Suprapubic skin (tissue), 4 donors: ENCODE data around the gene S100A3. TPM values are rescaled to one million over a fixed set of nuclear protein-coding genes. Genes with fewer than 3 reads are reported as not detected.

ENCODE experiments used
- DNase-seq, 2 donors: peaks; one replicate each; pipeline ENCODE4 v3.0.0-alpha.2; 2019; ENCODE audit warnings: low spot score in 2 of 2
- H3K27ac ChIP-seq: fragments of 200-600 bp; sonication (generic); one replicate; pipeline ENCODE4 v1.5.1; 2019
- H3K27me3 ChIP-seq: fragments of 200-600 bp; sonication (generic); one replicate; pipeline ENCODE4 v1.5.1; 2019
- H3K36me3 ChIP-seq: fragments of 200-600 bp; sonication (generic); one replicate; pipeline ENCODE4 v1.5.1; 2019
- H3K4me1 ChIP-seq: fragments of 200-600 bp; sonication (generic); one replicate; pipeline ENCODE4 v1.5.1; 2019
- H3K4me3 ChIP-seq: fragments of 200-600 bp; sonication (generic); one replicate; pipeline ENCODE4 v1.5.1; 2019; ENCODE audit warnings: mild to moderate bottlenecking
- H3K9me3 ChIP-seq: fragments of 200-600 bp; sonication (generic); one replicate; pipeline ENCODE4 v1.5.1; 2019
- EP300 ChIP-seq: sonication (generic); formaldehyde crosslinking; IDR thresholded peaks from one replicate; pipeline ENCODE4 v1.6.1; 2017; ENCODE audit warnings: antibody characterized with exemption
- POLR2A ChIP-seq, 2 donors: fragments of 450-650 bp; IDR thresholded peaks; one replicate each; pipeline ENCODE4 v1.6.1; 2017; ENCODE audit warnings: antibody characterized with exemption in 2 of 2, mild to moderate bottlenecking in 2 of 2, moderate library complexity in 2 of 2
- POLR2AphosphoS5 ChIP-seq, 3 donors: sonication (generic); formaldehyde crosslinking; IDR thresholded peaks; one replicate each; pipeline ENCODE4 v1.6.1; 2017; ENCODE audit warnings: antibody characterized with exemption in 3 of 3
- WGBS: methylation state at CpG from one replicate; pipeline ENCODE4 v1.1.5; 2018; 5-methylcytosine and 5-hydroxymethylcytosine counted together
- total RNA-seq, 4 donors: library from RNA; depleted of rRNA; stranded (reverse); fragments of >200 nt; gene quantifications; one replicate each; pipeline ENCODE4 v1.1.0, GENCODE V29; 2016
- TF ChIP-seq, protein P1 (sequence below), 2 donors: fragments of 200-600 bp in 1 of 2; fragments of 450-650 bp in 1 of 2; sonication (generic) in 1 of 2; IDR thresholded peaks; one replicate each; pipeline ENCODE4 v1.5.1; 2016 to 2019; ENCODE audit warnings: antibody characterized with exemption in 2 of 2, mild to moderate bottlenecking in 1 of 2, moderate library complexity in 1 of 2

S100A3 gene
- total RNA-seq, 4 donors from 2014 or later = 42.6 to 342 (median 88.0) TPM; not detected in 1

DNA sequence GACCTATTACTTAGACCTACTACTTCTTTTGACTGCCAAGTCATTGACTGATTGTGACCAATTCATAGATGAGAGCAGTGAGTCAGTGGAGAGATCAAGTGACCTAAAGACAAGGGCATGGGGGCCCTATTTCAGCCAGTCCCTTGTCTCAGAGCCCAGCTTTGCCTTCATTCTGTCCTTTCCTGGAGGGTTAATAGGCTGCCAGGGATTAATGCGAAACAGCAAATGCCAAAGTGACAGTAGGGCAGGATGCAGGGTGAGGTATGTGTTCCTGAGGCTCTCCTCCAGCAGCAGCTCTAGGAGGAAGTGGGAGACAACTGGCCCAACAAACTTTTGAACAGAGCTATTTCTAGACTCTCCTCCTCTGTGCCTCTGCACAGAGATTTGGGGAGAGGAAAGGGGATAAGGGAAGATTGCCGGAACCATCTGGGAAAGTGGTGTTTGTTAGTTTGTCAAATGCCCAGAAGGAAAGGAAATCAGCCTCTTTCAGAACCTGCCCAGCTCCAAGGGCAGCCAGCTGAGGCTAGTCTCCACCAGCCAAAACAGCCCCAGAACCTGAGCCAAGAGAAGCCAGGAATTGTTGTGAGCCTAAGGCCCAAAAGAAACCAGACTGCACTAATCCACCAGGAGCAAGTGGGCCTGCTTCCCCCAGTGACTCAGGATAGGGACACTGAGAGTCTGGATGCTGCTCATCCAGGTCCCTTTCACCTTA lies 4.9 kb upstream of the S100A3 start:
- H3K27me3 ChIP-seq = no peaks in the 10 kb centered on the region
- H3K4me1 ChIP-seq = peaks cover 56% of the 10 kb centered on the region
- no peaks in the 10 kb centered on the region for H3K36me3 ChIP-seq
- 17% methylated on average over 2 of the region's 2 CpGs for WGBS
- no peak for DNase-seq
- peak overlapping the region; percentile 25 for H3K27ac ChIP-seq
- H3K9me3 ChIP-seq = no peaks in the 10 kb centered on the region
- TF ChIP-seq POLR2AphosphoS5 (IDR thresholded peaks at IDR 0.05) (no peak), POLR2A (IDR thresholded peaks at IDR 0.05) (no peak), EP300 (no peak)
- TF ChIP-seq, protein P1, sequence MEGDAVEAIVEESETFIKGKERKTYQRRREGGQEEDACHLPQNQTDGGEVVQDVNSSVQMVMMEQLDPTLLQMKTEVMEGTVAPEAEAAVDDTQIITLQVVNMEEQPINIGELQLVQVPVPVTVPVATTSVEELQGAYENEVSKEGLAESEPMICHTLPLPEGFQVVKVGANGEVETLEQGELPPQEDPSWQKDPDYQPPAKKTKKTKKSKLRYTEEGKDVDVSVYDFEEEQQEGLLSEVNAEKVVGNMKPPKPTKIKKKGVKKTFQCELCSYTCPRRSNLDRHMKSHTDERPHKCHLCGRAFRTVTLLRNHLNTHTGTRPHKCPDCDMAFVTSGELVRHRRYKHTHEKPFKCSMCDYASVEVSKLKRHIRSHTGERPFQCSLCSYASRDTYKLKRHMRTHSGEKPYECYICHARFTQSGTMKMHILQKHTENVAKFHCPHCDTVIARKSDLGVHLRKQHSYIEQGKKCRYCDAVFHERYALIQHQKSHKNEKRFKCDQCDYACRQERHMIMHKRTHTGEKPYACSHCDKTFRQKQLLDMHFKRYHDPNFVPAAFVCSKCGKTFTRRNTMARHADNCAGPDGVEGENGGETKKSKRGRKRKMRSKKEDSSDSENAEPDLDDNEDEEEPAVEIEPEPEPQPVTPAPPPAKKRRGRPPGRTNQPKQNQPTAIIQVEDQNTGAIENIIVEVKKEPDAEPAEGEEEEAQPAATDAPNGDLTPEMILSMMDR (IDR thresholded peaks at IDR 0.05) = no peak
- no peak overlapping the region for H3K4me3 ChIP-seq

DNA sequence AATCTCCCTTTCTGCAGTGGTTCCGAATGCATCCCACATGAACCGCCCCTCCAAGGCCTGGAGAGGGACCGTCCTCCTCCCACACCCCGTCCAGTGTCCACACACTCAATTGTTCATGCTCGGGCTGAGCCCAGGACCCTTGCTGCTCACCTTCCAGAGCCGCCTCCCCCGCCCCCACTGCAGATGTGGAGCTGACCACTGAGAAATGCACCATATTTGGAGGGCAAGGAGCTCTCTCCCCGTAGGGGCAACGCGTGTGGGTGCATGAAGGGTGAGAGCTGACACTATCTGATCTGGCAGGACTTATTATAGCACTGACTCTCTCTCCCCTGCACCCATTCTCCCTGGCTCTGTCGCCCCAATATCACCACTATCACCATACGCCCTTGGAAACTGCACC lies 4.0 kb upstream of the S100A3 start:
- no peaks in the 10 kb centered on the region for H3K27me3 ChIP-seq
- TF ChIP-seq EP300 (no peak), POLR2AphosphoS5 (IDR thresholded peaks at IDR 0.05) (no peak), POLR2A (IDR thresholded peaks at IDR 0.05) (no peak)
- TF ChIP-seq, protein P1 (IDR thresholded peaks at IDR 0.05) = no peak
- H3K9me3 ChIP-seq = no peaks in the 10 kb centered on the region
- H3K4me1 ChIP-seq = peaks cover 65% of the 10 kb centered on the region
- no peaks in the 10 kb centered on the region for H3K36me3 ChIP-seq
- WGBS = 74% methylated on average over 12 of the region's 12 CpGs
- peak overlapping the region; percentile 25 for H3K27ac ChIP-seq
- no peak overlapping the region for H3K4me3 ChIP-seq
- DNase-seq = no peak

DNA sequence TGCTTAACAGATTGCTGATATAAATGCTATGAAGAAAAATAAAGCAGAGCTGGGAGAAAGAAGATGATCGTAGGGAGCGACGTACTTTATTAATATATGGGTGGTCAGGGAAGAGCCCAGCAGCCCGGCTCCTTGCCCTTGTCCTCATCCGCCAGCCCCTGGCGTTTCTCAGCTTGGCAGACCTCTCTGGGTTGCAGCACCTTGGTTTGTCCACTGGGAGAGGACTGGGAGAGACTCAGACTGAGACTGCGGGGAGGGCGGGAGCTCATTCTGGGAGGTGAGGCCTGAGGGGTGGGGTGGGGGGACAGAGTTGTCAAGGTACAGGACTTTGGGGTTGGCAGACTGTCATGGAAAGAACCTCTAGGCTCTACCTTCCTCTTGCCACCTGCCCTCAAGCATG lies 3.3 kb upstream of the S100A3 start:
- no peak for DNase-seq
- no peak overlapping the region for H3K27ac ChIP-seq
- WGBS = 83% methylated on average over 8 of the region's 8 CpGs
- H3K27me3 ChIP-seq = no peaks in the 10 kb centered on the region
- no peak overlapping the region for H3K4me3 ChIP-seq
- H3K36me3 ChIP-seq = no peaks in the 10 kb centered on the region
- no peaks in the 10 kb centered on the region for H3K9me3 ChIP-seq
- peaks cover 73% of the 10 kb centered on the region for H3K4me1 ChIP-seq
- TF ChIP-seq POLR2A (IDR thresholded peaks at IDR 0.05) (no peak), POLR2AphosphoS5 (IDR thresholded peaks at IDR 0.05) (no peak), EP300 (no peak)
- TF ChIP-seq, protein P1 (IDR thresholded peaks at IDR 0.05) = no peak

DNA sequence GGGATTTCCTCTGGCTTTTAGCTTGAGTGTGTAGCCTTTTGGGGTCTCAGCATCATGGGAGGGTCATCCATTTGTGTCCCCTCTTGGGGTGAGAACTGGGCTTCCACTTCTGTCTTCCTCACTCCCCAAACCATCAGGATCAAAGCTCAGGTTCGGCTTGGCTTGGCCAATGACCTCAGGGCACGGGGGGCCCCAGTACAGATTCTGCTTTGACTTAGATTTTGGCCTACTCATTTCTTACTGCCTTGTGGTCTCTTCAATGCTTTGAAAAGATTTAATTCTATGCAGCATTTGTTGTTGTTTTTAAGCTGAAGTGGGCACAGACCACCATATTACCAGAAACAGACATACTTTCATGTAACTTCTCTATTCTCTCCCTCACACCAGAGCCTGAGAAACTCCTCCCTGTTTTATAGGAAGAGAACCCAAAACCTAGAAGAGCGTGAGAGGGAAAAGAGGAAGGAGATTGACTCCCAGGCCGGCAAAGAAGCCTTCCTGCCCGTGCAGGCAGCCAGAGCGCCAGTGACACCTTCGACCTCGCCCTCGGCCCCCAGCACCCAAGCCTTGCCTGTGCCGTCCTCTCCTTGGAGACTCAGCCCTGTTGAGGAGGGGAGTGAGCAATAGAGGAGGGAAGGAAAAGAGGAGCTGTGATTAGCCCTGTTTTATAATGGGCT lies 1.9 kb upstream of the S100A3 start:
- DNase-seq = no peak

DNA sequence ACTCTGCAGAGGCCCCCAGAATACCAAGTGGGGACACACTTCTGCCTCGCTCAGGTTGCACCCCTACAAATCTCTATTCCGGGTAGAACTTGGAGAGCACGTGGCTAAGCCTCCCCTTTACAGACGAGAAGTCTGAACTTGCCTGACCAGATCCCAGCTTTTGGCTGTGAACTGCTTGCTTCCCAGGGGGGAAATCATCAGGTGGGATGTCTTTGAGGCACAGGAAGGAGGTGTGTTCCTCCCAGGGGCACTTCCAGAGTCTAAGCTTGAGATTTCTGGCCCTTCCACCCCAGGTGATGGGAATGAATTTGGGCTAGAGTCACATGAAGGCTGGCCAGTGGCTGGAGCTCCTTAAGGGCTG lies 1.3 kb upstream of the S100A3 start:
- peak overlapping the region; percentile 91 for H3K27ac ChIP-seq
- WGBS = 40% methylated on average over 4 of the region's 4 CpGs

More for the DNA sequence above, 1.9 kb upstream of the S100A3 start:
- no peaks in the 10 kb centered on the region for H3K9me3 ChIP-seq
- no peaks in the 10 kb centered on the region for H3K27me3 ChIP-seq
- no peak overlapping the region for H3K4me3 ChIP-seq
- no peaks in the 10 kb centered on the region for H3K36me3 ChIP-seq
- WGBS = 56% methylated on average over 10 of the region's 10 CpGs
- TF ChIP-seq EP300 = no peak
- TF ChIP-seq POLR2AphosphoS5 (IDR thresholded peaks at IDR 0.05) = no peak
- TF ChIP-seq, protein P1 (IDR thresholded peaks at IDR 0.05) = no peak
- TF ChIP-seq POLR2A (IDR thresholded peaks at IDR 0.05) = no peak
- H3K4me1 ChIP-seq = peaks cover 87% of the 10 kb centered on the region
- H3K27ac ChIP-seq = peak overlapping the region; percentile 91

More for the DNA sequence above, 1.3 kb upstream of the S100A3 start:
- DNase-seq = no peak
- no peak for TF ChIP-seq EP300
- no peak for TF ChIP-seq POLR2A (IDR thresholded peaks at IDR 0.05)
- TF ChIP-seq, protein P1 (IDR thresholded peaks at IDR 0.05) = no peak
- no peak for TF ChIP-seq POLR2AphosphoS5 (IDR thresholded peaks at IDR 0.05)
- Histone ChIP-seq H3K36me3 (no peaks in the 10 kb centered on the region), H3K9me3 (no peaks in the 10 kb centered on the region), H3K4me3 (no peak overlapping the region), H3K27me3 (no peaks in the 10 kb centered on the region), H3K4me1 (peaks cover 92% of the 10 kb centered on the region)
